Suprapubic skin (tissue), 4 donors: Measurements from ENCODE around the gene CDH4.

Source experiments
- CTCF ChIP-seq, 2 donors: fragments of 200-600 bp in 1 of 2; fragments of 450-650 bp in 1 of 2; sonication (generic) in 1 of 2; IDR thresholded peaks; one replicate each; pipeline ENCODE4 v1.5.1; 2016 to 2019; ENCODE audit warnings: antibody characterized with exemption in 2 of 2, mild to moderate bottlenecking in 1 of 2, moderate library complexity in 1 of 2
- POLR2A ChIP-seq, 2 donors: fragments of 450-650 bp; IDR thresholded peaks; one replicate each; pipeline ENCODE4 v1.6.1; 2017; ENCODE audit warnings: antibody characterized with exemption in 2 of 2, mild to moderate bottlenecking in 2 of 2, moderate library complexity in 2 of 2
- POLR2AphosphoS5 ChIP-seq, 3 donors: sonication (generic); formaldehyde crosslinking; IDR thresholded peaks; one replicate each; pipeline ENCODE4 v1.6.1; 2017; ENCODE audit warnings: antibody characterized with exemption in 3 of 3

GRCh38 chr20:61879303-61879620 is 627.2 kb downstream of the CDH4 start:
- TF ChIP-seq CTCF (IDR thresholded peaks at IDR 0.05) (no peak), POLR2AphosphoS5 (IDR thresholded peaks at IDR 0.05) (no peak), POLR2A (IDR thresholded peaks at IDR 0.05) (no peak)
